Occipital lobe (tissue), 2 donors: ENCODE measurements around the gene RAB8B. TPM values are rescaled to one million over a fixed set of nuclear protein-coding genes. Genes with fewer than 3 reads are reported as not detected.
"Not testable (repeated sequence)": the region's sequence is repeated elsewhere in the genome, so short reads cannot be mapped to it uniquely, and the experiment has no call there.

Experiments
- DNase-seq: peaks from one replicate; lab custom pipeline; 2025; lab: John Stamatoyannopoulos, UW
- total RNA-seq: library from RNA; depleted of rRNA; stranded (reverse); fragments of >200 nt; gene quantifications from one replicate; pipeline ENCODE4 v1.2.3, GENCODE V29; 2014

Gene RAB8B
- total RNA-seq, 1 donor from 2014 or later, result 134 TPM

GRCh38 chr15:63206079-63206478 lies 16.7 kb downstream of the RAB8B start:
- DNase-seq, result no peak

GRCh38 chr15:63208824-63209223 lies 19.4 kb downstream of the RAB8B start:
- not testable (repeated sequence) for DNase-seq

GRCh38 chr15:63210151-63211091 lies 21.0 kb downstream of the RAB8B start:
- DNase-seq, result no peak

- DNase-seq, result no peak
These were observed 21.7 kb downstream of the RAB8B start for GRCh38 chr15:63211092-63211490.

GRCh38 chr15:63211549-63211948 lies 22.1 kb downstream of the RAB8B start:
- no peak for DNase-seq

GRCh38 chr15:63212050-63213004 lies 22.9 kb downstream of the RAB8B start:
- DNase-seq, result no peak

GRCh38 chr15:63218100-63218808 lies 28.8 kb downstream of the RAB8B start:
- no peak for DNase-seq

- no peak for DNase-seq
These were observed 29.8 kb downstream of the RAB8B start for GRCh38 chr15:63219196-63219710.

GRCh38 chr15:63221346-63221745 lies 31.9 kb downstream of the RAB8B start:
- no peak for DNase-seq

GRCh38 chr15:63223463-63223862 lies 34.1 kb downstream of the RAB8B start:
- no peak for DNase-seq

GRCh38 chr15:63225381-63225780 lies 36.0 kb downstream of the RAB8B start:
- no peak for DNase-seq

GRCh38 chr15:63226155-63226883 lies 36.9 kb downstream of the RAB8B start:
- DNase-seq, result no peak

GRCh38 chr15:63226966-63227401 lies 37.6 kb downstream of the RAB8B start:
- no peak for DNase-seq

GRCh38 chr15:63227689-63228088 lies 38.3 kb downstream of the RAB8B start:
- DNase-seq, result no peak

- DNase-seq, result no peak
These were observed 41.8 kb downstream of the RAB8B start for GRCh38 chr15:63231206-63231605.

GRCh38 chr15:63231706-63232105 lies 42.3 kb downstream of the RAB8B start:
- no peak for DNase-seq

GRCh38 chr15:63232405-63232804 lies 43.0 kb downstream of the RAB8B start:
- no peak for DNase-seq

- DNase-seq, result no peak
These were observed 43.5 kb downstream of the RAB8B start for GRCh38 chr15:63232943-63233342.

GRCh38 chr15:63233667-63234423 lies 44.4 kb downstream of the RAB8B start:
- no peak for DNase-seq

GRCh38 chr15:63234451-63234870 lies 45.1 kb downstream of the RAB8B start:
- no peak for DNase-seq
